T47D (cell line): Measurements from ENCODE around the gene STRBP.

Source experiments
- DNase-seq, 2 experiments: peaks; one replicate each; pipeline versions ENCODE4 v3.0.0 to v3.0.0-alpha.2; 2011 to 2012; ENCODE audit warnings: low read depth in 1 of 2, low spot score in 1 of 2
- JUND ChIP-seq: IDR thresholded peaks from 2 replicates; pipeline ENCODE4 v1.6.1; 2012; ENCODE audit warnings: low read depth
- in situ Hi-C: cut with HindIII; loops from 2 replicates; pipeline ENCODE4 v1.10.0; 2016; ENCODE audit warnings: low sequenced_read_pairs, low pct_unique_long_range_greater_than_20kb

The STRBP gene

GRCh38 chr9:123105490-123105889 is 162.9 kb downstream of the STRBP start:
- no peak for TF ChIP-seq JUND
- in situ Hi-C loops: no loop called here
- no peak for DNase-seq

- DNase-seq: no peak
- TF ChIP-seq JUND: no peak
- in situ Hi-C loops: no loop called here
Measured at GRCh38 chr9:123104807-123105206, 163.6 kb downstream of the STRBP start.

GRCh38 chr9:123102375-123103113 is 165.8 kb downstream of the STRBP start:
- DNase-seq: peak in 1 of 2 experiments; percentile 48
- in situ Hi-C loops: no loop called here
- no peak for TF ChIP-seq JUND

GRCh38 chr9:123099548-123099947 is 168.8 kb downstream of the STRBP start:
- TF ChIP-seq JUND: no peak
- no peak for DNase-seq
- in situ Hi-C loops: no loop called here

DNA sequence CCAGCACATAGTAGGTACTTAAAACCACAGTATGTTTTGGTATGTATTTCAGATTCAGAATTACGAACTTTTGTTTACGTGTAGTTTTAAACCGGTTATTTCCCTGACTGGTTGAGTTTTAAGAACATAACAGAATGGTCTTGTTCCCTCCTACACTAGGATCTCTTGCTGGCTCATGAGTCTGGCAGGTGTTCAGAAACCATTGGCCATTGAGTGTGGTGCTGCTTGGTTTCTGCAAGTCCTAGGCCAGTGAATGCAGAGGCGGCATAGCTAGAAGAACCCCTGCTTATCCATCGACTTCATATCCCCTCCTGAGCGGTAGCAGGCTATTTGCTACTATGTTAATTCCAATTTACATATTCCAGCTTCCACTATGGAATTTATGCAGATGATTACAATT is 169.3 kb downstream of the STRBP start:
- in situ Hi-C loops: no loop called here
- TF ChIP-seq JUND: no peak
- no peak for DNase-seq

- DNase-seq: no peak
- TF ChIP-seq JUND: no peak
- in situ Hi-C loops: no loop called here
Measured at GRCh38 chr9:123098096-123098459, 170.3 kb downstream of the STRBP start.

DNA sequence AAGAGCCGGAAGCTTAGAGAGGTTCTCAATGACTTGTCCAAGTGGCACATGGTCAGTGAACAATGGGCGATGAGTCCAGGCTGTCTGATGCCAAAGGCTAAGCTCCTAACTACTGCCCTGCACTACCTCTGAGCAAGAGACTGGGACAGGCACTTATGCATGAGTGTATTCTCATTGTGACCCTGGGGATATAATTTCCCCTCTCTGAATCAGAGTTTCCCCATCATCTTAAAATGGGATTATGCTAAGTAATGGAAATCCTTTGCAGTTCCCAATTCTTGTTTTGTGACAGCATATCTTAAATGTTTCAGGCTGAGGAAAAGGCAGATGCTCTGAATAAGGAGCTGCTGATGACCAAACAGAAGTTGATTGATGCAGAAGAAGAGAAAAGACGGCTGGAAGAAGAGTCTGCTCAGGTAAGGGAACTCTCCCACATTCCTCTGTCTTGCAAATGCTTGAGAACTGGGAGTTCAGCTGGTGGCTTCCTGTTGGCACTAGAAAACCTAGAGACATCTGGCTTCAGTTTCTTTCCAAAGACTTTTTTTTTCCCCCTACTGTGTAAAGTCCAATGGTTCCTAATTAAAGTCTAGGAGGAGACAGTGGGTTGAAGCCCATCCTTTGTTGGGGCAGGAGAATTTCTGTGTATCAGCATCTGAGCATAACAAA is 170.8 kb downstream of the STRBP start:
- TF ChIP-seq JUND: no peak
- DNase-seq: no peak
- in situ Hi-C loops: no loop called here

DNA sequence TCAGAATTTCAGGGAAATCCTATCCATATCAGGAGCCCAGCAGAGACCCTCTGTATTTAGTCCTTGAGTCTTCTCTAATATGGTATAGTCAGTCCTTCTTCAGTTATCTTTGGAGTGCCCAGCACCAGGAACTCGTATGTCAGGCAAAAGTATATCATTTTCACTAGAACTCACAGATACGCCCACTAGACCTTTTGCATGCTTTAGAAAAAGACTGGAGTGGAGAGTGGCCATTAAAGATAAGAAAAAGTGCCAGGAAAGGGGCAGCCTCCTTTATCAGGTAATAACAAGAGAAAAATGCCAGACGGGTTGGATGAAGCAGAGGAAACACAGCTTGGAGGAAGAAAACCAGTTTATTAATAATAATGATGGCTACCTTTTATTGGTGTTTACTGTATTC is 171.4 kb downstream of the STRBP start:
- in situ Hi-C loops: no loop called here
- no peak for TF ChIP-seq JUND
- no peak for DNase-seq

- in situ Hi-C loops: no loop called here
- no peak for TF ChIP-seq JUND
- no peak for DNase-seq
Measured at GRCh38 chr9:123093141-123093540, 175.2 kb downstream of the STRBP start.

- TF ChIP-seq JUND: no peak
- in situ Hi-C loops: no loop called here
- DNase-seq: no peak
Measured at GRCh38 chr9:123091459-123091858, 176.9 kb downstream of the STRBP start.

GRCh38 chr9:123090956-123091355 is 177.4 kb downstream of the STRBP start:
- in situ Hi-C loops: no loop called here
- no peak for TF ChIP-seq JUND
- DNase-seq: no peak

GRCh38 chr9:123090198-123090896 is 178.0 kb downstream of the STRBP start:
- DNase-seq: no peak
- no peak for TF ChIP-seq JUND
- in situ Hi-C loops: no loop called here

DNA sequence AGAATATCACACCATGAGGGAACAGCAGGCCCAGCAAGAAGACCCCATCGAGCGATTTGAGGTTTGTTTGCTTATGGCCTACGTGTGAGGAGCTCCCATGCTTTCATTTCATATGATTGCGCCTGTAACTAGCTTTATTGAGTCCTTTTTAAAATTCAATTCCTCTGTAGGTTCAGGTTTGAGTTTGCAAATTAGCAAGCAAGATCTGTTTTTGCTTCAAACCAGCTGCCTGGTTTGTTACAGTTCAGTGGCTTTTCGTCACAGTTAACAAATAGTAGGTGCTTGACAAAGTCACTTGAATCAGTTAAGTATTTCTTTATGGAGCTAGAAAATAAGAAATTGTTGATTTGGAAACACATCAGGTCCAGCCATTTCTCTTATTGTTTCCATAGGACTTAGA is 178.6 kb downstream of the STRBP start:
- TF ChIP-seq JUND: no peak
- DNase-seq: no peak
- in situ Hi-C loops: no loop called here
